ENCODE data around the gene ZFP64. TPM values are rescaled to one million over a fixed set of nuclear protein-coding genes. Genes with fewer than 3 reads are reported as not detected.
A peak's percentile ranks its signal among the peaks of the same experiment; 100 is the strongest.

ZFP64 gene
- total RNA-seq, 2 donors from 2014 or later: 9.2 to 13.8 TPM

GRCh38 chr20:52131048-52131643 is 60.4 kb downstream of the ZFP64 start:
- Mint-ChIP-seq H3K9me3 (no peaks in the 10 kb centered on the region), H3K27ac (no peak overlapping the region), H3K36me3 (no peaks in the 10 kb centered on the region), H3K27me3 (no peaks in the 10 kb centered on the region), H3K4me3 (no peak overlapping the region), H3K4me1 (ENCODE audit: low read depth in 2 of 2) (peaks cover 3 to 10% of the 10 kb centered on the region in 2 donors)
- ATAC-seq: no peak
- no peak for DNase-seq (ENCODE audit: low spot score)

GRCh38 chr20:52130406-52130805 is 61.2 kb downstream of the ZFP64 start:
- no peak for ATAC-seq
- Mint-ChIP-seq H3K9me3 (no peaks in the 10 kb centered on the region), H3K27ac (no peak overlapping the region)

GRCh38 chr20:52129611-52130010 is 62.0 kb downstream of the ZFP64 start:
- Mint-ChIP-seq H3K36me3 (no peaks in the 10 kb centered on the region), H3K27ac (no peak overlapping the region), H3K4me1 (ENCODE audit: low read depth in 2 of 2) (peaks cover 3 to 10% of the 10 kb centered on the region in 2 donors), H3K4me3 (no peak overlapping the region), H3K9me3 (no peaks in the 10 kb centered on the region), H3K27me3 (no peaks in the 10 kb centered on the region)
- DNase-seq (ENCODE audit: low spot score) (no peak), ATAC-seq (no peak)

More at GRCh38 chr20:52130406-52130805, 61.2 kb downstream of the ZFP64 start:
- H3K36me3 Mint-ChIP-seq: no peaks in the 10 kb centered on the region
- no peak for DNase-seq (ENCODE audit: low spot score)
- H3K27me3 Mint-ChIP-seq: no peaks in the 10 kb centered on the region
- peaks cover 3 to 10% of the 10 kb centered on the region in 2 donors for H3K4me1 Mint-ChIP-seq (ENCODE audit: low read depth in 2 of 2)
- no peak overlapping the region for H3K4me3 Mint-ChIP-seq

GRCh38 chr20:52127309-52127708 is 64.3 kb downstream of the ZFP64 start:
- Mint-ChIP-seq H3K27me3 (no peaks in the 10 kb centered on the region), H3K4me3 (no peak overlapping the region), H3K4me1 (ENCODE audit: low read depth in 2 of 2) (peaks cover 3 to 10% of the 10 kb centered on the region in 2 donors), H3K36me3 (no peaks in the 10 kb centered on the region), H3K27ac (no peak overlapping the region), H3K9me3 (no peaks in the 10 kb centered on the region)
- DNase-seq (ENCODE audit: low spot score): no peak
- ATAC-seq: no peak

- no peak for DNase-seq (ENCODE audit: low spot score)
- H3K4me1 Mint-ChIP-seq (ENCODE audit: low read depth in 2 of 2): peaks cover 3 to 6% of the 10 kb centered on the region in 2 donors
- H3K36me3 Mint-ChIP-seq: no peaks in the 10 kb centered on the region
- no peaks in the 10 kb centered on the region for H3K9me3 Mint-ChIP-seq
- no peak overlapping the region for H3K27ac Mint-ChIP-seq
- ATAC-seq: no peak
- no peaks in the 10 kb centered on the region for H3K27me3 Mint-ChIP-seq
- no peak overlapping the region for H3K4me3 Mint-ChIP-seq
Measured at GRCh38 chr20:52124821-52125220, 66.8 kb downstream of the ZFP64 start.

GRCh38 chr20:52118696-52119095 is 72.9 kb downstream of the ZFP64 start:
- H3K27me3 Mint-ChIP-seq: no peaks in the 10 kb centered on the region
- no peaks in the 10 kb centered on the region for H3K9me3 Mint-ChIP-seq
- no peak overlapping the region for H3K27ac Mint-ChIP-seq
- H3K4me3 Mint-ChIP-seq: no peak overlapping the region
- no peaks in the 10 kb centered on the region for H3K36me3 Mint-ChIP-seq
- no peaks in the 10 kb centered on the region for H3K4me1 Mint-ChIP-seq (ENCODE audit: low read depth in 2 of 2)
- DNase-seq (ENCODE audit: low spot score) (no peak), ATAC-seq (no peak)

GRCh38 chr20:52118016-52118623 is 73.5 kb downstream of the ZFP64 start:
- DNase-seq (ENCODE audit: low spot score) (no peak), ATAC-seq (no peak)
- Mint-ChIP-seq H3K9me3 (no peaks in the 10 kb centered on the region), H3K4me3 (no peak overlapping the region), H3K4me1 (ENCODE audit: low read depth in 2 of 2) (no peaks in the 10 kb centered on the region), H3K27me3 (no peaks in the 10 kb centered on the region), H3K36me3 (no peaks in the 10 kb centered on the region), H3K27ac (no peak overlapping the region)

GRCh38 chr20:52110456-52110855 is 81.1 kb downstream of the ZFP64 start:
- Mint-ChIP-seq H3K4me3 (no peak overlapping the region), H3K27me3 (peaks cover 2 to 9% of the 10 kb centered on the region in 2 donors), H3K4me1 (ENCODE audit: low read depth in 2 of 2) (peaks cover 0 to 3% of the 10 kb centered on the region in 2 donors), H3K36me3 (no peaks in the 10 kb centered on the region), H3K9me3 (no peaks in the 10 kb centered on the region), H3K27ac (no peak overlapping the region)
- DNase-seq (ENCODE audit: low spot score) (no peak), ATAC-seq (peak in 1 of 2 donors; percentile 40)

- Mint-ChIP-seq H3K4me1 (ENCODE audit: low read depth in 2 of 2) (peaks cover 14 to 20% of the 10 kb centered on the region in 2 donors), H3K4me3 (peak overlapping the region; percentile 55), H3K27me3 (peaks cover 12 to 18% of the 10 kb centered on the region in 2 donors), H3K9me3 (no peaks in the 10 kb centered on the region), H3K36me3 (no peaks in the 10 kb centered on the region), H3K27ac (no peak overlapping the region)
- ATAC-seq (peak in 1 of 2 donors; percentile 36), DNase-seq (ENCODE audit: low spot score) (no peak)
Measured at GRCh38 chr20:52105442-52106422, 85.8 kb downstream of the ZFP64 start.

- Mint-ChIP-seq H3K27ac (no peak overlapping the region), H3K9me3 (no peaks in the 10 kb centered on the region), H3K4me3 (peak overlapping the region; percentile 79), H3K36me3 (no peaks in the 10 kb centered on the region), H3K4me1 (ENCODE audit: low read depth in 2 of 2) (peaks cover 14 to 20% of the 10 kb centered on the region in 2 donors), H3K27me3 (peaks cover 12 to 18% of the 10 kb centered on the region in 2 donors)
- DNase-seq (ENCODE audit: low spot score): no peak
- ATAC-seq: peak in 1 of 2 donors; percentile 11
Measured at GRCh38 chr20:52104546-52105441, 86.8 kb downstream of the ZFP64 start.

- peak; percentile 20 to 47 for ATAC-seq
Measured at GRCh38 chr20:52103913-52104545, 87.5 kb downstream of the ZFP64 start.

GRCh38 chr20:52103335-52103912 is 88.2 kb downstream of the ZFP64 start:
- peaks cover 12 to 18% of the 10 kb centered on the region in 2 donors for H3K27me3 Mint-ChIP-seq
- H3K4me3 Mint-ChIP-seq: peak overlapping the region; percentile 79
- no peaks in the 10 kb centered on the region for H3K36me3 Mint-ChIP-seq
- H3K27ac Mint-ChIP-seq: no peak overlapping the region
- H3K4me1 Mint-ChIP-seq (ENCODE audit: low read depth in 2 of 2): peaks cover 14 to 20% of the 10 kb centered on the region in 2 donors
- H3K9me3 Mint-ChIP-seq: no peaks in the 10 kb centered on the region
- ATAC-seq: peak in 1 of 2 donors; percentile 28
- DNase-seq (ENCODE audit: low spot score): no peak

More at GRCh38 chr20:52103913-52104545, 87.5 kb downstream of the ZFP64 start:
- H3K27ac Mint-ChIP-seq: no peak overlapping the region
- peak overlapping the region; percentile 79 for H3K4me3 Mint-ChIP-seq
- no peaks in the 10 kb centered on the region for H3K36me3 Mint-ChIP-seq
- H3K27me3 Mint-ChIP-seq: peaks cover 12 to 18% of the 10 kb centered on the region in 2 donors
- no peaks in the 10 kb centered on the region for H3K9me3 Mint-ChIP-seq
- no peak for DNase-seq (ENCODE audit: low spot score)
- H3K4me1 Mint-ChIP-seq (ENCODE audit: low read depth in 2 of 2): peaks cover 14 to 20% of the 10 kb centered on the region in 2 donors

Measured in natural killer cell treated with Interleukin-12 subunit alpha and Interleukin-12 subunit beta and Interleukin-15 and Interleukin-18, amount 100 ng/mL, for 72 hours (primary cell).